Ishikawa (cell line): Measurements from ENCODE around the gene TTC34.

Source experiments
- CEBPB ChIP-seq: IDR thresholded peaks from 2 replicates; pipeline ENCODE4 v1.6.1; 2012
- CREB1 ChIP-seq: IDR thresholded peaks from 2 replicates; pipeline ENCODE4 v1.6.1; 2012; ENCODE audit warnings: low read depth
- EGR1 ChIP-seq: IDR thresholded peaks from 2 replicates; pipeline ENCODE4 v1.6.1; 2012
- EP300 ChIP-seq: IDR thresholded peaks from 2 replicates; pipeline ENCODE4 v1.6.1; 2012; ENCODE audit warnings: borderline replicate concordance
- FOXM1 ChIP-seq: IDR thresholded peaks from 2 replicates; pipeline ENCODE4 v1.6.1; 2012; ENCODE audit warnings: low read depth, borderline replicate concordance
- MAX ChIP-seq: IDR thresholded peaks from 2 replicates; pipeline ENCODE4 v1.6.1; 2012
- NFIC ChIP-seq: IDR thresholded peaks from 2 replicates; pipeline ENCODE4 v1.6.1; 2012
- RAD21 ChIP-seq: IDR thresholded peaks from 2 replicates; pipeline ENCODE4 v1.6.1; 2012; ENCODE audit warnings: low read depth
- REST ChIP-seq: IDR thresholded peaks from 2 replicates; pipeline ENCODE4 v1.6.1; 2012; ENCODE audit warnings: low read depth, mild to moderate bottlenecking
- TAF1 ChIP-seq: IDR thresholded peaks from 2 replicates; pipeline ENCODE4 v1.6.1; 2012; ENCODE audit warnings: low read depth, mild to moderate bottlenecking
- TCF12 ChIP-seq: IDR thresholded peaks from 2 replicates; pipeline ENCODE4 v1.6.1; 2012; ENCODE audit warnings: low read depth
- TEAD4 ChIP-seq: IDR thresholded peaks from 2 replicates; pipeline ENCODE4 v1.6.1; 2012
- USF1 ChIP-seq: IDR thresholded peaks from 2 replicates; pipeline ENCODE4 v1.6.1; 2012
- YY1 ChIP-seq: IDR thresholded peaks from 2 replicates; pipeline ENCODE4 v1.6.1; 2012; ENCODE audit warnings: low read depth
- ZBTB7A ChIP-seq: IDR thresholded peaks from 2 replicates; pipeline ENCODE4 v1.6.1; 2012; ENCODE audit warnings: low read depth

Gene TTC34

GRCh38 chr1:2803931-2804627 lies 2.6 kb upstream of the TTC34 start:
- TF ChIP-seq FOXM1 = no peak
- TF ChIP-seq CREB1 = no peak
- no peak for TF ChIP-seq RAD21
- TF ChIP-seq TEAD4 = no peak
- no peak for TF ChIP-seq YY1
- TF ChIP-seq ZBTB7A = no peak
- no peak for TF ChIP-seq MAX
- TF ChIP-seq NFIC = no peak
- no peak for TF ChIP-seq CEBPB
- TF ChIP-seq TAF1 = no peak
- no peak for TF ChIP-seq USF1

- TF ChIP-seq ZBTB7A = no peak
- no peak for TF ChIP-seq EP300
- TF ChIP-seq MAX = no peak
- no peak for TF ChIP-seq FOXM1
- no peak for TF ChIP-seq TAF1
- TF ChIP-seq USF1 = no peak
- TF ChIP-seq CREB1 = no peak
- no peak for TF ChIP-seq NFIC
- no peak for TF ChIP-seq EGR1
- TF ChIP-seq RAD21 = no peak
- TF ChIP-seq TEAD4 = no peak
- TF ChIP-seq REST = no peak
- no peak for TF ChIP-seq CEBPB
- TF ChIP-seq YY1 = no peak
- TF ChIP-seq TCF12 = no peak
These were observed 1.8 kb upstream of the TTC34 start for GRCh38 chr1:2803086-2803930.

GRCh38 chr1:2802421-2802961 lies 998 bp upstream of the TTC34 start:
- TF ChIP-seq NFIC (no peak), ZBTB7A (no peak), EGR1 (no peak), MAX (no peak), RAD21 (no peak), TAF1 (no peak), FOXM1 (no peak), CREB1 (no peak), TCF12 (no peak), REST (no peak), EP300 (no peak), TEAD4 (no peak), CEBPB (no peak), YY1 (no peak), USF1 (no peak)

GRCh38 chr1:2801046-2801445 lies 447 bp downstream of the TTC34 start:
- TF ChIP-seq MAX (no peak), TCF12 (no peak), REST (no peak), YY1 (no peak), FOXM1 (no peak), EP300 (no peak), CEBPB (no peak), USF1 (no peak), EGR1 (no peak), TAF1 (no peak), TEAD4 (no peak), ZBTB7A (no peak), RAD21 (no peak), NFIC (no peak), CREB1 (no peak)
